CD14-positive monocyte (primary cell): Measurements from ENCODE around the gene LSMEM2. TPM values are rescaled to one million over a fixed set of nuclear protein-coding genes. Genes with fewer than 3 reads are reported as not detected.

Source experiments
- DNase-seq, 3 donors: peaks; one replicate each; pipeline ENCODE4 v3.0.0-alpha.2; 2011 to 2022
- H2AFZ ChIP-seq: 2 replicates; pipeline ENCODE4 v1.6.0; 2012; ENCODE audit warnings: mild to moderate bottlenecking, low read depth, low read length, inconsistent platforms; ENCODE audit not compliant: insufficient read depth, poor library complexity, severe bottlenecking
- H3K27ac ChIP-seq, 2 donors: 1 replicate in 1 of 2; 2 replicates in 1 of 2; pipeline ENCODE4 v1.5.1; 2012 to 2013; ENCODE audit warnings: low read length in 2 of 2, control low read depth in 1 of 2, inconsistent platforms in 1 of 2, low read depth in 1 of 2, mild to moderate bottlenecking in 1 of 2
- H3K27me3 ChIP-seq, 2 donors: one replicate each; pipeline versions ENCODE4 v1.6.0 to v1.6.1; 2011 to 2013; ENCODE audit warnings: low read length in 2 of 2; ENCODE audit not compliant: control insufficient read depth in 2 of 2, insufficient read depth in 2 of 2
- H3K36me3 ChIP-seq, 2 donors: replicated peaks in 1 of 2; 1 replicate in 1 of 2; 2 replicates in 1 of 2; pipeline versions ENCODE4 v1.5.1 to v1.6.1; 2012 to 2013; ENCODE audit warnings: low read length in 2 of 2, control low read depth in 1 of 2, inconsistent platforms in 1 of 2, mild to moderate bottlenecking in 1 of 2; ENCODE audit not compliant: insufficient read depth in 2 of 2, control insufficient read depth in 1 of 2
- H3K4me1 ChIP-seq, 2 donors: 1 replicate in 1 of 2; 2 replicates in 1 of 2; pipeline versions ENCODE4 v1.5.1 to v1.6.1; 2012 to 2013; ENCODE audit warnings: low read length in 2 of 2, control low read depth in 1 of 2, inconsistent platforms in 1 of 2, mild to moderate bottlenecking in 1 of 2, moderate library complexity in 1 of 2; ENCODE audit not compliant: insufficient read depth in 2 of 2, control insufficient read depth in 1 of 2
- H3K4me2 ChIP-seq: replicated peaks from 2 replicates; pipeline ENCODE3; 2012; ENCODE audit warnings: low read length, moderate library complexity, mild to moderate bottlenecking; ENCODE audit not compliant: poor library complexity, severe bottlenecking; ENCODE audit errors: extremely low read depth
- H3K4me3 ChIP-seq, 3 experiments: fragments of 200-600 bp in 1 of 3; sonication (generic) in 1 of 3; replicated peaks in 1 of 3; 1 replicate in 2 of 3; 2 replicates in 1 of 3; pipeline ENCODE4 v1.5.1; 2011 to 2013; ENCODE audit warnings: low read length in 3 of 3, mild to moderate bottlenecking in 3 of 3, control low read depth in 2 of 3, low read depth in 2 of 3, inconsistent platforms in 1 of 3, moderate library complexity in 1 of 3
- H3K79me2 ChIP-seq: 2 replicates; pipeline ENCODE4 v1.6.0; 2012; ENCODE audit warnings: mild to moderate bottlenecking, control low read depth, inconsistent platforms, low read length, moderate library complexity; ENCODE audit not compliant: insufficient read depth
- H3K9ac ChIP-seq: 2 replicates; pipeline ENCODE4 v1.6.0; 2017; ENCODE audit warnings: low read length, mild to moderate bottlenecking; ENCODE audit not compliant: insufficient read depth, poor library complexity, severe bottlenecking
- H3K9me3 ChIP-seq, 2 donors: replicated peaks in 1 of 2; 1 replicate in 1 of 2; 2 replicates in 1 of 2; pipeline versions ENCODE4 v1.5.1 to v1.6.1; 2012 to 2013; ENCODE audit warnings: low read length in 2 of 2, control low read depth in 1 of 2; ENCODE audit not compliant: control insufficient read depth in 1 of 2, insufficient read depth in 1 of 2
- H4K20me1 ChIP-seq: 2 replicates; pipeline ENCODE4 v1.6.0; 2012; ENCODE audit warnings: mild to moderate bottlenecking, low read length, control low read depth, moderate library complexity; ENCODE audit not compliant: insufficient read depth
- H3K27ac Mint-ChIP-seq, 7 donors: one replicate each; pipeline ENCODE4 v1.8.0; 2020; ENCODE audit warnings: mild to moderate bottlenecking in 7 of 7, mixed read lengths in 7 of 7, moderate library complexity in 6 of 7, inconsistent platforms in 2 of 7
- H3K27me3 Mint-ChIP-seq, 3 donors: one replicate each; pipeline ENCODE4 v1.8.0; 2021 to 2022; ENCODE audit warnings: low read depth in 3 of 3, mild to moderate bottlenecking in 3 of 3, mixed read lengths in 3 of 3, moderate library complexity in 3 of 3, inconsistent platforms in 1 of 3
- H3K36me3 Mint-ChIP-seq, 2 donors: one replicate each; pipeline ENCODE4 v1.8.0; 2020; ENCODE audit warnings: mixed read lengths in 2 of 2, inconsistent platforms in 1 of 2, mild to moderate bottlenecking in 1 of 2
- H3K4me1 Mint-ChIP-seq: one replicate; pipeline ENCODE4 v1.8.0; 2020; ENCODE audit warnings: mild to moderate bottlenecking, mixed read lengths
- H3K4me3 Mint-ChIP-seq, 2 donors: one replicate each; pipeline ENCODE4 v1.8.0; 2020; ENCODE audit warnings: mild to moderate bottlenecking in 2 of 2, mixed read lengths in 2 of 2, moderate library complexity in 1 of 2
- H3K9me3 Mint-ChIP-seq, 7 donors: one replicate each; pipeline ENCODE4 v1.8.0; 2020 to 2022; ENCODE audit warnings: mixed read lengths in 7 of 7, mild to moderate bottlenecking in 6 of 7, moderate library complexity in 6 of 7, inconsistent platforms in 2 of 7
- CTCF ChIP-seq: fragments of 200-600 bp; IDR thresholded peaks from one replicate; pipeline ENCODE4 v1.8.0; 2022; ENCODE audit warnings: antibody characterized with exemption, mild to moderate bottlenecking
- WGBS: methylation state at CpG from one replicate; pipeline ENCODE4 v1.1.5; 2013; ENCODE audit warnings: missing lambda C conversion rate; ENCODE audit not compliant: insufficient coverage; 5-methylcytosine and 5-hydroxymethylcytosine counted together
- intact Hi-C, 2 donors: fragments of 100-400 bp; cut with micrococcal nuclease; formaldehyde crosslinking; loops; one replicate each; pipeline versions ENCODE4 v1.15.0 to v1.15.1; 2023
- polyA plus RNA-seq, 3 donors: library from polyadenylated mRNA; depleted of rRNA in 1 of 3; unstranded in 2 of 3; stranded (reverse) in 1 of 3; fragments of 300-500 nt in 2 of 3; fragments of >200 nt in 1 of 3; fragmentation: Illumina TruSeq in 2 of 3; gene quantifications; 1 replicate in 2 of 3; 2 replicates in 1 of 3; pipeline ENCODE4 v1.2.3, GENCODE V29; 2012 to 2021

LSMEM2 gene
- polyA plus RNA-seq, 3 donors: not detected

- Mint-ChIP-seq H3K27me3 (peaks cover 0 to 3% (median 2%) of the 10 kb centered on the region in 3 donors), H3K36me3 (peaks cover 3 to 10% of the 10 kb centered on the region in 2 donors), H3K4me1 (peaks cover 68% of the 10 kb centered on the region), H3K9me3 (no peaks in the 10 kb centered on the region), H3K4me3 (no peak overlapping the region), H3K27ac (peak overlapping the region; percentile 80 to 95 (median 85))
- TF ChIP-seq CTCF: no peak
- no peaks in the 10 kb centered on the region for H3K9me3 ChIP-seq
- H3K27ac ChIP-seq: peak overlapping the region in 1 of 2 donors; percentile 85
- peak overlapping the region; percentile 2 for H3K4me2 ChIP-seq
- no peaks in the 10 kb centered on the region for H3K27me3 ChIP-seq
- intact Hi-C loops: no loop called here
- H3K4me1 ChIP-seq: peaks cover 72 to 76% of the 10 kb centered on the region in 2 donors
- DNase-seq: no peak
- no peak overlapping the region for H2AFZ ChIP-seq
- no peak overlapping the region for H3K4me3 ChIP-seq
- H3K9ac ChIP-seq: no peak overlapping the region
- H3K36me3 ChIP-seq: peaks cover 0 to 3% of the 10 kb centered on the region in 2 donors
- peaks cover 92% of the 10 kb centered on the region for H3K79me2 ChIP-seq
- WGBS: 95% methylated on average over 4 of the region's 4 CpGs
- H4K20me1 ChIP-seq: peaks cover 21% of the 10 kb centered on the region
Observed at GRCh38 chr3:50233176-50233575, 45.7 kb upstream of the LSMEM2 start.

GRCh38 chr3:50235716-50236483 lies 43.0 kb upstream of the LSMEM2 start, which contains the start of gene GNAI2:
Gene GNAI2 (plus strand): TSS chr3:50236204. CDS start chr3:50236336, 132 bp downstream.
- H3K79me2 ChIP-seq: peaks cover 92% of the 10 kb centered on the region
- H3K4me3 ChIP-seq: peak within 1 kb of the TSS; percentile 61 to 100 (median 97)
- peaks cover 48% of the 10 kb centered on the region for H4K20me1 ChIP-seq
- H3K4me3 Mint-ChIP-seq: peak within 1 kb of the TSS; percentile 99 to 100
- peak within 1 kb of the TSS; percentile 96 for H3K4me2 ChIP-seq
- peaks cover 19 to 37% of the 10 kb centered on the region in 2 donors for H3K36me3 Mint-ChIP-seq
- H3K4me1 ChIP-seq: peaks cover 72 to 76% of the 10 kb centered on the region in 2 donors
- no peaks in the 10 kb centered on the region for H3K9me3 ChIP-seq
- H3K27ac Mint-ChIP-seq: peak within 1 kb of the TSS; percentile 93 to 98 (median 95)
- peaks cover 0 to 2% (median 0%) of the 10 kb centered on the region in 7 donors for H3K9me3 Mint-ChIP-seq
- H3K27ac ChIP-seq: peak within 1 kb of the TSS; percentile 98 to 100
- under 1% methylated on average over 74 of the region's 75 CpGs for WGBS
- peaks cover 16 to 22% of the 10 kb centered on the region in 2 donors for H3K36me3 ChIP-seq
- intact Hi-C loops: no loop called here
- H3K27me3 ChIP-seq: no peaks in the 10 kb centered on the region
- H3K4me1 Mint-ChIP-seq: peaks cover 67% of the 10 kb centered on the region
- peak within 1 kb of the TSS; percentile 89 for H3K9ac ChIP-seq
- TF ChIP-seq CTCF: no peak
- DNase-seq: peak; percentile 97 to 99 (median 97)
- peak within 1 kb of the TSS; percentile 59 for H2AFZ ChIP-seq
- H3K27me3 Mint-ChIP-seq: peaks cover 0 to 1% (median 0%) of the 10 kb centered on the region in 3 donors
